Kidney glomerular epithelial cell (primary cell): Measurements from ENCODE around the gene MAPKBP1.

Source experiments
- DNase-seq: peaks from one replicate; lab custom pipeline; 2025; lab: John Stamatoyannopoulos, UW

MAPKBP1 gene

GRCh38 chr15:41870689-41871081 lies 96.4 kb downstream of the MAPKBP1 start:
- DNase-seq: peak; percentile 24

GRCh38 chr15:41871175-41871905 lies 97.1 kb downstream of the MAPKBP1 start:
- no peak for DNase-seq

- DNase-seq: no peak
These were observed 98.0 kb downstream of the MAPKBP1 start for GRCh38 chr15:41872166-41872747.

- no peak for DNase-seq
These were observed 99.4 kb downstream of the MAPKBP1 start for GRCh38 chr15:41873711-41874110.

GRCh38 chr15:41874736-41875135 lies 100.5 kb downstream of the MAPKBP1 start:
- DNase-seq: no peak

GRCh38 chr15:41876007-41876406 lies 101.7 kb downstream of the MAPKBP1 start:
- no peak for DNase-seq

GRCh38 chr15:41876689-41877088 lies 102.4 kb downstream of the MAPKBP1 start:
- no peak for DNase-seq
